SU-DHL-6 (cell line): ENCODE results near the gene PARP8.

Experiments used
- EZH2phosphoT487 ChIP-seq: fragments of 200-600 bp; sonication (generic), shearing (Covaris generic); conservative IDR thresholded peaks from 2 replicates; pipeline ENCODE4 v1.6.1; 2018; ENCODE audit warnings: mild to moderate bottlenecking, antibody characterized with exemption, low read length, moderate library complexity, mixed read lengths
- TF ChIP-seq, protein P1 (sequence below): fragments of 200-600 bp; sonication (generic); IDR thresholded peaks from one replicate; pipeline ENCODE4 v1.5.1; 2017; ENCODE audit warnings: antibody characterized with exemption, mild to moderate bottlenecking, low read length, moderate library complexity; ENCODE audit not compliant: insufficient read depth, poor library complexity, severe bottlenecking

DNA sequence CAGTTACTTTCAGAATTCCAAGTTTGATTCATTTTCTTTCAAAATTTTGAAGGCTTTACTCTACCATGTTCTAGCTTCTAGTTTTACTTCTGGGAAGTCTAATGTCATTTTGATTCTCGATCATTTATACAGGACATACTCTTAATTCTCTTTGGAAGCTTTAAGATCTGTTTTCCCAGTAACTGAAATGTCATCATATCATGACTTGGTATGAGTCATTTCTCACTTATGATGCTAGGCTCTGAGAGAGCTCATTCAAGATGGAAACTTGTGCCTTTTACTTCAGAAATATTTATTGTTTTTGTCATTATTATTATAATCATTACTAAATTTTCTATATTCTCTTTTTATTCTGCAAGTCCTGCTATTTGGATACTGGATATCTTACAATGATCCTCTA is 222.3 kb downstream of the PARP8 start:
- TF ChIP-seq, protein P1, sequence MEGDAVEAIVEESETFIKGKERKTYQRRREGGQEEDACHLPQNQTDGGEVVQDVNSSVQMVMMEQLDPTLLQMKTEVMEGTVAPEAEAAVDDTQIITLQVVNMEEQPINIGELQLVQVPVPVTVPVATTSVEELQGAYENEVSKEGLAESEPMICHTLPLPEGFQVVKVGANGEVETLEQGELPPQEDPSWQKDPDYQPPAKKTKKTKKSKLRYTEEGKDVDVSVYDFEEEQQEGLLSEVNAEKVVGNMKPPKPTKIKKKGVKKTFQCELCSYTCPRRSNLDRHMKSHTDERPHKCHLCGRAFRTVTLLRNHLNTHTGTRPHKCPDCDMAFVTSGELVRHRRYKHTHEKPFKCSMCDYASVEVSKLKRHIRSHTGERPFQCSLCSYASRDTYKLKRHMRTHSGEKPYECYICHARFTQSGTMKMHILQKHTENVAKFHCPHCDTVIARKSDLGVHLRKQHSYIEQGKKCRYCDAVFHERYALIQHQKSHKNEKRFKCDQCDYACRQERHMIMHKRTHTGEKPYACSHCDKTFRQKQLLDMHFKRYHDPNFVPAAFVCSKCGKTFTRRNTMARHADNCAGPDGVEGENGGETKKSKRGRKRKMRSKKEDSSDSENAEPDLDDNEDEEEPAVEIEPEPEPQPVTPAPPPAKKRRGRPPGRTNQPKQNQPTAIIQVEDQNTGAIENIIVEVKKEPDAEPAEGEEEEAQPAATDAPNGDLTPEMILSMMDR: no peak
- no peak for TF ChIP-seq EZH2phosphoT487
